Naive thymus-derived CD4-positive, alpha-beta T cell (primary cell): Measurements from ENCODE around the gene TLR3. TPM values are rescaled to one million over a fixed set of nuclear protein-coding genes. Genes with fewer than 3 reads are reported as not detected.
"Not testable (repeated sequence)": the region's sequence is repeated elsewhere in the genome, so short reads cannot be mapped to it uniquely, and the experiment has no call there.

Experiments used
- ATAC-seq: fragments of 150-1000 bp; cut with Tn5 transposase; 2 replicates; pipeline ENCODE4 v1.10.0; 2021; ENCODE audit warnings: mild to moderate bottlenecking, moderate library complexity
- CTCF ChIA-PET: fragments of 350-600 bp; sonication (Branson Sonifier 250); formaldehyde crosslinking; loops from one replicate; lab custom pipeline; 2021; ENCODE audit warnings: antibody characterized with exemption; lab: Charles Lee
- POLR2A ChIA-PET: fragments of 350-600 bp; sonication (Branson Sonifier 250); formaldehyde crosslinking; loops from one replicate; lab custom pipeline; 2021; ENCODE audit warnings: antibody characterized with exemption, inconsistent platforms; lab: Charles Lee
- DNase-seq, 9 donors: peaks; one replicate each; pipeline versions ENCODE4 v3.0.0 to v3.0.0-alpha.2; 2020 to 2022; ENCODE audit warnings: mixed read lengths in 1 of 9
- H3K27ac ChIP-seq: one replicate; pipeline ENCODE4 v1.7.0; 2013; ENCODE audit warnings: mild to moderate bottlenecking, low read depth, low read length, moderate library complexity
- H3K27me3 ChIP-seq, 2 donors: one replicate each; pipeline ENCODE4 v1.7.0; 2013; ENCODE audit warnings: low read length in 2 of 2, mild to moderate bottlenecking in 2 of 2, moderate library complexity in 2 of 2; ENCODE audit not compliant: control insufficient read depth in 2 of 2, insufficient read depth in 2 of 2
- H3K36me3 ChIP-seq, 3 experiments: 1 replicate in 2 of 3; 2 replicates in 1 of 3; pipeline ENCODE4 v1.7.0; 2013; ENCODE audit warnings: low read length in 3 of 3, mild to moderate bottlenecking in 3 of 3, moderate library complexity in 1 of 3; ENCODE audit not compliant: insufficient read depth in 3 of 3, control insufficient read depth in 2 of 3
- H3K4me1 ChIP-seq, 2 donors: one replicate each; pipeline ENCODE4 v1.7.0; 2013; ENCODE audit warnings: low read length in 2 of 2, mild to moderate bottlenecking in 2 of 2, moderate library complexity in 1 of 2; ENCODE audit not compliant: control insufficient read depth in 2 of 2, insufficient read depth in 2 of 2
- H3K4me3 ChIP-seq: 2 replicates; pipeline ENCODE4 v1.7.0; 2013; ENCODE audit warnings: mild to moderate bottlenecking, low read length
- H3K9me3 ChIP-seq, 3 experiments: 1 replicate in 2 of 3; 2 replicates in 1 of 3; pipeline ENCODE4 v1.7.0; 2013; ENCODE audit warnings: low read length in 3 of 3; ENCODE audit not compliant: control insufficient read depth in 2 of 3
- H3K27ac Mint-ChIP-seq, 9 donors: one replicate each; pipeline ENCODE4 v1.8.0; 2020 to 2022; ENCODE audit warnings: mixed read lengths in 9 of 9, mild to moderate bottlenecking in 8 of 9, moderate library complexity in 5 of 9, inconsistent platforms in 2 of 9
- H3K27me3 Mint-ChIP-seq, 5 donors: one replicate each; pipeline ENCODE4 v1.8.0; 2021 to 2022; ENCODE audit warnings: mixed read lengths in 5 of 5, mild to moderate bottlenecking in 1 of 5
- H3K36me3 Mint-ChIP-seq, 5 donors: one replicate each; pipeline ENCODE4 v1.8.0; 2020 to 2022; ENCODE audit warnings: mixed read lengths in 5 of 5, mild to moderate bottlenecking in 3 of 5, inconsistent platforms in 1 of 5
- H3K4me1 Mint-ChIP-seq, 7 donors: one replicate each; pipeline ENCODE4 v1.8.0; 2020 to 2022; ENCODE audit warnings: mixed read lengths in 7 of 7, mild to moderate bottlenecking in 3 of 7, inconsistent platforms in 1 of 7
- H3K4me3 Mint-ChIP-seq, 10 donors: one replicate each; pipeline ENCODE4 v1.8.0; 2020 to 2022; ENCODE audit warnings: mild to moderate bottlenecking in 10 of 10, mixed read lengths in 10 of 10, moderate library complexity in 6 of 10, inconsistent platforms in 2 of 10
- H3K9me3 Mint-ChIP-seq, 11 donors: one replicate each; pipeline ENCODE4 v1.8.0; 2020 to 2022; ENCODE audit warnings: mixed read lengths in 11 of 11, mild to moderate bottlenecking in 4 of 11, inconsistent platforms in 1 of 11, moderate library complexity in 1 of 11
- intact Hi-C, 2 donors: fragments of 100-400 bp; cut with micrococcal nuclease; formaldehyde crosslinking; loops; one replicate each; pipeline ENCODE4 v1.15.1; 2023
- polyA plus RNA-seq, 2 donors: library from polyadenylated mRNA; unstranded; fragments of 300-500 nt; fragmentation: Illumina TruSeq; gene quantifications; one replicate each; pipeline ENCODE4 v1.2.3, GENCODE V29; 2021
- total RNA-seq, 6 experiments: library from RNA in 5 of 6; stranded (reverse) in 5 of 6; gene quantifications; 1 replicate in 5 of 6; 2 replicates in 1 of 6; pipeline ENCODE4 v1.2.3 and lab custom pipeline; 2021 to 2026

The TLR3 gene
- total and polyA plus RNA-seq, 7 experiments from 2014 or later: 0.13 to 1.5 (median 0.24) TPM

GRCh38 chr4:186040316-186040715 is 28.6 kb upstream of the TLR3 start:
- CTCF ChIA-PET: interaction anchor here (0.7 kb wide), 1 partner anchor 387 kb away, joined by 3 read pairs; no protein-coding TSS in a partner anchor
- Mint-ChIP-seq H3K27ac (no peak overlapping the region), H3K27me3 (peaks cover 11 to 39% (median 29%) of the 10 kb centered on the region in 5 donors), H3K4me3 (no peak overlapping the region), H3K4me1 (no peaks in the 10 kb centered on the region), H3K36me3 (no peaks in the 10 kb centered on the region), H3K9me3 (peaks cover 0 to 10% (median 0%) of the 10 kb centered on the region in 11 donors)
- POLR2A ChIA-PET: no interaction called here
- no peak for ATAC-seq
- no peaks in the 10 kb centered on the region for H3K36me3 ChIP-seq
- intact Hi-C loops: no loop called here
- no peaks in the 10 kb centered on the region for H3K4me1 ChIP-seq
- no peaks in the 10 kb centered on the region for H3K9me3 ChIP-seq
- no peak for DNase-seq
- H3K27ac ChIP-seq: no peak overlapping the region
- H3K4me3 ChIP-seq: no peak overlapping the region
- no peaks in the 10 kb centered on the region for H3K27me3 ChIP-seq

- H3K4me1 ChIP-seq, H3K27me3 ChIP-seq, intact Hi-C loops, H3K4me3 Mint-ChIP-seq, H3K27ac Mint-ChIP-seq, DNase-seq, POLR2A ChIA-PET, H3K9me3 Mint-ChIP-seq, ATAC-seq, H3K36me3 ChIP-seq, H3K4me1 Mint-ChIP-seq, H3K9me3 ChIP-seq, H3K36me3 Mint-ChIP-seq, H3K27ac ChIP-seq, H3K4me3 ChIP-seq, H3K27me3 Mint-ChIP-seq, CTCF ChIA-PET: not testable (repeated sequence)
Measured at GRCh38 chr4:186047501-186047900, 21.5 kb upstream of the TLR3 start.

GRCh38 chr4:186050135-186050534 is 18.8 kb upstream of the TLR3 start:
- H3K27me3 ChIP-seq, H3K27me3 Mint-ChIP-seq, H3K9me3 Mint-ChIP-seq, ATAC-seq, DNase-seq, H3K36me3 ChIP-seq, H3K36me3 Mint-ChIP-seq, H3K27ac Mint-ChIP-seq, CTCF ChIA-PET, intact Hi-C loops, H3K4me3 Mint-ChIP-seq, H3K9me3 ChIP-seq, H3K27ac ChIP-seq, H3K4me1 Mint-ChIP-seq, H3K4me1 ChIP-seq, H3K4me3 ChIP-seq: not testable (repeated sequence)
- POLR2A ChIA-PET: interaction anchor here (0.5 kb wide), 1 partner anchor 18 kb away, joined by 3 read pairs; no protein-coding TSS in a partner anchor

- no peaks in the 10 kb centered on the region for H3K4me1 ChIP-seq
- CTCF ChIA-PET: no interaction called here
- ATAC-seq (no peak), DNase-seq (no peak)
- Mint-ChIP-seq H3K4me1 (no peaks in the 10 kb centered on the region), H3K4me3 (no peak overlapping the region), H3K27ac (no peak overlapping the region), H3K27me3 (peaks cover 0 to 4% (median 0%) of the 10 kb centered on the region in 5 donors), H3K9me3 (no peaks in the 10 kb centered on the region), H3K36me3 (no peaks in the 10 kb centered on the region)
- no peak overlapping the region for H3K4me3 ChIP-seq
- POLR2A ChIA-PET: no interaction called here
- intact Hi-C loops: no loop called here
- no peak overlapping the region for H3K27ac ChIP-seq
- no peaks in the 10 kb centered on the region for H3K27me3 ChIP-seq
- no peaks in the 10 kb centered on the region for H3K9me3 ChIP-seq
- no peaks in the 10 kb centered on the region for H3K36me3 ChIP-seq
Measured at GRCh38 chr4:186051096-186051495, 17.9 kb upstream of the TLR3 start.

GRCh38 chr4:186058253-186058979 is 10.5 kb upstream of the TLR3 start:
- Histone ChIP-seq H3K9me3 (no peaks in the 10 kb centered on the region), H3K36me3 (no peaks in the 10 kb centered on the region), H3K27me3 (no peaks in the 10 kb centered on the region), H3K4me1 (no peaks in the 10 kb centered on the region), H3K27ac (no peak overlapping the region), H3K4me3 (no peak overlapping the region)
- DNase-seq: no peak
- H3K36me3 Mint-ChIP-seq: peaks cover 0 to 2% (median 0%) of the 10 kb centered on the region in 5 donors
- peaks cover 0 to 18% (median 4%) of the 10 kb centered on the region in 7 donors for H3K4me1 Mint-ChIP-seq
- peak overlapping the region in 1 of 10 donors; percentile 42 for H3K4me3 Mint-ChIP-seq
- CTCF ChIA-PET: no interaction called here
- POLR2A ChIA-PET: no interaction called here
- peak; percentile 60 for ATAC-seq
- intact Hi-C loops: no loop called here
- peaks cover 8 to 32% (median 23%) of the 10 kb centered on the region in 5 donors for H3K27me3 Mint-ChIP-seq
- peak overlapping the region in 1 of 9 donors; percentile 1 for H3K27ac Mint-ChIP-seq
- H3K9me3 Mint-ChIP-seq: peaks cover 0 to 9% (median 4%) of the 10 kb centered on the region in 11 donors

- Histone ChIP-seq H3K4me3 (no peak overlapping the region), H3K36me3 (no peaks in the 10 kb centered on the region), H3K4me1 (no peaks in the 10 kb centered on the region), H3K9me3 (no peaks in the 10 kb centered on the region), H3K27me3 (no peaks in the 10 kb centered on the region), H3K27ac (no peak overlapping the region)
- ATAC-seq (no peak), DNase-seq (no peak)
- CTCF ChIA-PET: no interaction called here
- intact Hi-C loops: no loop called here
- Mint-ChIP-seq H3K27ac (no peak overlapping the region), H3K36me3 (peaks cover 0 to 2% (median 0%) of the 10 kb centered on the region in 5 donors), H3K4me1 (peaks cover 0 to 18% (median 4%) of the 10 kb centered on the region in 7 donors), H3K4me3 (peak overlapping the region in 1 of 10 donors; percentile 42), H3K9me3 (peaks cover 0 to 9% (median 4%) of the 10 kb centered on the region in 11 donors), H3K27me3 (peaks cover 8 to 38% (median 23%) of the 10 kb centered on the region in 5 donors)
- POLR2A ChIA-PET: no interaction called here
Measured at GRCh38 chr4:186058980-186059316, 10.0 kb upstream of the TLR3 start.

GRCh38 chr4:186061921-186062320 is 7.0 kb upstream of the TLR3 start:
- no peaks in the 10 kb centered on the region for H3K27me3 ChIP-seq
- H3K4me1 Mint-ChIP-seq: peaks cover 0 to 18% (median 4%) of the 10 kb centered on the region in 7 donors
- no peak overlapping the region for H3K27ac Mint-ChIP-seq
- POLR2A ChIA-PET: no interaction called here
- no peaks in the 10 kb centered on the region for H3K9me3 ChIP-seq
- no peak overlapping the region for H3K4me3 Mint-ChIP-seq
- H3K9me3 Mint-ChIP-seq: peaks cover 0 to 9% (median 4%) of the 10 kb centered on the region in 11 donors
- no peak for ATAC-seq
- CTCF ChIA-PET: no interaction called here
- H3K36me3 ChIP-seq: no peaks in the 10 kb centered on the region
- no peaks in the 10 kb centered on the region for H3K4me1 ChIP-seq
- no peak for DNase-seq
- H3K27me3 Mint-ChIP-seq: peaks cover 8 to 48% (median 23%) of the 10 kb centered on the region in 5 donors
- no peak overlapping the region for H3K4me3 ChIP-seq
- intact Hi-C loops: no loop called here
- H3K36me3 Mint-ChIP-seq: peaks cover 0 to 2% (median 0%) of the 10 kb centered on the region in 5 donors
- H3K27ac ChIP-seq: no peak overlapping the region
